Measurements from ENCODE around the gene ARHGAP15.
A peak's percentile ranks its signal among the peaks of the same experiment; 100 is the strongest.

The ARHGAP15 gene

GRCh38 chr2:143146366-143146765 lies 17.1 kb downstream of the ARHGAP15 start:
- no peak for DNase-seq

GRCh38 chr2:143146815-143147530 lies 17.8 kb downstream of the ARHGAP15 start:
- no peak for DNase-seq

GRCh38 chr2:143148011-143148410 lies 18.8 kb downstream of the ARHGAP15 start:
- no peak for DNase-seq

- no peak for DNase-seq
These were observed 19.5 kb downstream of the ARHGAP15 start for GRCh38 chr2:143148757-143149156.

GRCh38 chr2:143150287-143150686 lies 21.1 kb downstream of the ARHGAP15 start:
- no peak for DNase-seq

- DNase-seq = no peak
These were observed 22.0 kb downstream of the ARHGAP15 start for GRCh38 chr2:143151111-143151752.

- no peak for DNase-seq
These were observed 23.0 kb downstream of the ARHGAP15 start for GRCh38 chr2:143152219-143152618.

GRCh38 chr2:143152637-143153036 lies 23.4 kb downstream of the ARHGAP15 start:
- no peak for DNase-seq

GRCh38 chr2:143155661-143156060 lies 26.4 kb downstream of the ARHGAP15 start:
- no peak for DNase-seq

GRCh38 chr2:143157001-143157400 lies 27.8 kb downstream of the ARHGAP15 start:
- no peak for DNase-seq

- DNase-seq = no peak
These were observed 28.2 kb downstream of the ARHGAP15 start for GRCh38 chr2:143157418-143157817.

GRCh38 chr2:143158098-143158497 lies 28.9 kb downstream of the ARHGAP15 start:
- no peak for DNase-seq

GRCh38 chr2:143158551-143159485 lies 29.6 kb downstream of the ARHGAP15 start:
- DNase-seq = no peak

GRCh38 chr2:143159486-143159840 lies 30.2 kb downstream of the ARHGAP15 start:
- DNase-seq = no peak

- no peak for DNase-seq
These were observed 31.8 kb downstream of the ARHGAP15 start for GRCh38 chr2:143160732-143161707.

GRCh38 chr2:143162123-143162837 lies 33.1 kb downstream of the ARHGAP15 start:
- peak in 1 of 14 donors; percentile 12 for DNase-seq

- DNase-seq = no peak
These were observed 33.8 kb downstream of the ARHGAP15 start for GRCh38 chr2:143162997-143163396.

GRCh38 chr2:143163499-143163898 lies 34.3 kb downstream of the ARHGAP15 start:
- no peak for DNase-seq

- DNase-seq = no peak
These were observed 36.1 kb downstream of the ARHGAP15 start for GRCh38 chr2:143165291-143165690.

GRCh38 chr2:143169105-143169504 lies 39.9 kb downstream of the ARHGAP15 start:
- no peak for DNase-seq

GRCh38 chr2:143171817-143172216 lies 42.6 kb downstream of the ARHGAP15 start:
- DNase-seq = no peak
